ENCODE measurements around the gene RPL23.

RPL23 gene

DNA sequence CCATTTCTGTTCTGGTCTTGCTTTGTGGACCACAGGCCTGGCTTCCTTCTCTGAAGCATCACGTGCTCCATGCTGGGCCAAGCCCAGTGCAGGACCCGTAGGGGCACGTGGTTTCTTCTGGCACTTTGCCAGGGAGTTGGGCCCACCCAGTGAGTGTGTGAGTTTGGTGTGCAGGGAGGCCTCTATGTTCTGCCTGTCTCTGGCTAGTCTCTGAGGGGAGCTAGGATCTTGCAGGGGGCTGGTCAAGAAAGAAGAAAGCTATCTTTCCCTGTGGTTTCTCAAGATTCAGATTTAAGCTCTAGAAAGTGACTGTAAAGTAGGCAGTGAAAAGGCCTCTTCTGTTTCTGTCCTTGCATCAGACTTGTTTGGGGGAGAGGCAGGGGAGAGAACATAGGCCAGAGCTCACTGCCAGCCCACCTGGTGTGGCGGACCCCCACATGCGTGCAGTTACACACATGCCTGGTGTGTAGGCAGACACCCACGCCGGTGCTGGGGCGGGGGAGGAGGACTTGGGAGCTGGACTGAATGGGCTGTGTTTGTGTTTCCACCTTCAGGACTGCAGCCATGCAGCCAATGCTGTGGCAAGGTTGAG, 28.2 kb upstream of the RPL23 start:
- CTCF ChIA-PET = interaction anchor here (0.7 to 2.4 kb wide), 3 partner anchors 9 to 21 kb away, joined by 3 to 11 read pairs (median 4); no protein-coding TSS in a partner anchor
- POLR2A ChIA-PET = no interaction called here
- TF ChIP-seq, protein P1, sequence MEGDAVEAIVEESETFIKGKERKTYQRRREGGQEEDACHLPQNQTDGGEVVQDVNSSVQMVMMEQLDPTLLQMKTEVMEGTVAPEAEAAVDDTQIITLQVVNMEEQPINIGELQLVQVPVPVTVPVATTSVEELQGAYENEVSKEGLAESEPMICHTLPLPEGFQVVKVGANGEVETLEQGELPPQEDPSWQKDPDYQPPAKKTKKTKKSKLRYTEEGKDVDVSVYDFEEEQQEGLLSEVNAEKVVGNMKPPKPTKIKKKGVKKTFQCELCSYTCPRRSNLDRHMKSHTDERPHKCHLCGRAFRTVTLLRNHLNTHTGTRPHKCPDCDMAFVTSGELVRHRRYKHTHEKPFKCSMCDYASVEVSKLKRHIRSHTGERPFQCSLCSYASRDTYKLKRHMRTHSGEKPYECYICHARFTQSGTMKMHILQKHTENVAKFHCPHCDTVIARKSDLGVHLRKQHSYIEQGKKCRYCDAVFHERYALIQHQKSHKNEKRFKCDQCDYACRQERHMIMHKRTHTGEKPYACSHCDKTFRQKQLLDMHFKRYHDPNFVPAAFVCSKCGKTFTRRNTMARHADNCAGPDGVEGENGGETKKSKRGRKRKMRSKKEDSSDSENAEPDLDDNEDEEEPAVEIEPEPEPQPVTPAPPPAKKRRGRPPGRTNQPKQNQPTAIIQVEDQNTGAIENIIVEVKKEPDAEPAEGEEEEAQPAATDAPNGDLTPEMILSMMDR (IDR thresholded peaks at IDR 0.05; ENCODE audit: control extremely low read depth, extremely low read depth, low read depth, missing control alignments) = no peak
- DNase-seq (ENCODE audit: extremely low spot score) = no peak

DNA sequence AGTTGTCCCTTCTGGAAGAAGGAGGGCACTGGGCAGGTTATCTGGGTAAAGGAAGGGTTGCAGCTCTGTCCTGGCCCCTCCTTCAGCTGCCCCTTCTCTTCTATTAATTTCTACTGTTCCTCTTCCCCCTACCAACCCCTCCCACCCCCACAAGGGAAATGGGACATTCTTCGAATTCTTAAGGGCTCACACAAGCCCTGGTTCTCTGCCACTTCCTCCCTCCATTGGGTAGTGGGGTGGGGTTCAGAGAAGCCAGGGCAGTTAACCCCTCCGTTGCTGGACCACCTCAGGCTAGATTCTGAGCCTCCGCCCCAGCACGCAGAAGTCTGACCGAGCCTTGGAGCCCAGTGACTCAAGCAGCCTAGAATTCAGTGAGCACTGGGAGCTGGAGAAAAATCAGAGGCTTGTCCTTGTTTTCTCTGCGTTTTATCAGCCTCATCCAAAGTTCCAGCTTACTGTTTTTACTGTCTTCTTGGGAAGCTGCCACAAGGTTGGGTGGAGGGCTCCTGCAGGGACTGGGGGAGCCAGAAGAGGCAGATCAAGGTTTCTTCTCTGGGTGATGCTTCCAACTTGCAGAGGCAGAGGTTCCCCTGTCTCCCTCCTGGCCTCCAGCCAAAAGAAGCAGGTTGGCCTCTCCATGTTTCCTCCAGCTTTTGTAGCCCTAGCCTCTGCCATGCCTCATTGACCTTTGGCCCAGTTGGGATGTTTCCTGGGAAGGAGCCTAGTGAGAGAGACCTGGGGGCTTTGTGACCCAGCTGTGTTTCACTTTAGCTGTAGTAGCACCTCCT, 26.6 kb upstream of the RPL23 start:
- TF ChIP-seq, protein P1 (IDR thresholded peaks at IDR 0.05; ENCODE audit: control extremely low read depth, extremely low read depth, low read depth, missing control alignments) = no peak
- CTCF ChIA-PET = interaction anchor here (1.2 to 1.6 kb wide), 2 partner anchors 11 to 18 kb away, joined by 3 read pairs; no protein-coding TSS in a partner anchor
- POLR2A ChIA-PET = interaction anchor here (0.5 kb wide), 1 partner anchor 589 kb away, joined by 3 read pairs; no protein-coding TSS in a partner anchor
- no peak for DNase-seq (ENCODE audit: extremely low spot score)

DNA sequence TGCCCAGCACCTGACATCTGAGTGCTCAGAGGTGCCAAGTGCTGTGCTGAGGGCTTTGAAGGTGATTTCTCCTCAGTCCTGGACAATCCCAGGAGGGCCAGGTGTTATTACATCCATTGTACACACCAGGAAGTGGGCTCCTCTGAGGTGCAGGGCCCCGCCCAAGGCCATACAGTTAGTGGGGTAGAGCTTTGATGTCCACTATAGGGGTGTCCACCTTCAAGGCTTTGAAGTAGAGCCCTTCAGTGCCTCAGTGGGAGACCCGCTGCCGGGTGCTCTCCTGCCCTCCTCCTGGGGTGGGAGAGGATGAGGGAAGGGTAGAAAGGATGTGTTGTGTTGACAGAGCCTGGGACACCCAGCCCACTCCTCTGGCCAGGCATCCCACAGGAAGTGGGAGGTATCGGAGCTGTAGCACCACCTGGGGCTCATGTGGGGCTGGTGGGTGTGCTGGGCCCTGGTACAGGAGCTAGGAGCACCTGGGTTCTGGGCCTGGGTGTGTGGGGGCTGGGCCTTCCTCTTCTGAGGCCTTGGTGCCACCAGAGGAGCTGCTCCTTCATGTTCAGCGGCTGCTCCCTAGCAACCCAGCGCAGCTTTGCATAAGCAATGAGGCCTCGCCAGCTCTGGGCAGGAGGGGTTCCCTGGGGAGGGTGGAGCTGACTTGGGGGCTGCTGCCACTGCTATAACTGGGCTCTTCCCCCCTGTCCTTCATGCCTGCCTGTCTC, 23.8 kb upstream of the RPL23 start:
- TF ChIP-seq, protein P1 (IDR thresholded peaks at IDR 0.05; ENCODE audit: control extremely low read depth, extremely low read depth, low read depth, missing control alignments) = no peak
- ChIA-PET CTCF (no interaction called here), POLR2A (interaction anchor here (0.6 kb wide), 1 partner anchor 588 kb away, joined by 3 read pairs; no protein-coding TSS in a partner anchor)
- DNase-seq (ENCODE audit: extremely low spot score) = no peak

DNA sequence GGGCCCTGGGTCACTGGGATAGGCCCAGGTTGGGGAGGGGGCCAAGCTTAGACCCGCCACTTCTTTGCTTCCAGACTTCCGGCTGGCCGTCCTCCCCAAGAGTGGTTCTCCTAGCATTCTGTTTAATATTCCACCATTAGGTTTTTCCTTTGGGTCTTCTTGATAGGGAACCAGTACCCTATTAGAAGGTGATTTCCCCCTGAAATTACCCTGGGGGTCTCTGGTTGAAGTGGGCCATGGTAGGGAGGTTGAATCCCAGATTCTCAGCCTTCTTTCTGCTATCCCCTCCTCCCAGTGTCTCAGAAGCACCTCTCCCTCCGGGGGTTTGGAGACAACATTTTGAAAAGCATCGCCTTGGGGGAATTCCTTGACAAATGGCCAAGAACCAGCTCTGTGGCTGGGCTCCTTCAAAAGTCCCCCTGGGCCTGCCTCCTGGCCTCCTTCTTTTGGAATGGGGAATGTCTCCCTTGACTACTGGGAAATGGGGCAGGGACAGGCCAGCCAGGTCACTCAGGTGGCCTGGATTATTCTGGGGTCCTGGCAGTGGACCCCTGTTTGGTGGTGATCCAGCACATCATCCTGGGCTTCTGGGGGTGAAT, 22.1 kb upstream of the RPL23 start:
- POLR2A ChIA-PET = interaction anchor here (0.6 kb wide), 1 partner anchor 12 kb away, joined by 3 read pairs; no protein-coding TSS in a partner anchor
- TF ChIP-seq, protein P1 (IDR thresholded peaks at IDR 0.05; ENCODE audit: control extremely low read depth, extremely low read depth, low read depth, missing control alignments) = no peak
- CTCF ChIA-PET = interaction anchor here (1.2 kb wide), 1 partner anchor 278 kb away, joined by 3 read pairs; no protein-coding TSS in a partner anchor
- DNase-seq (ENCODE audit: extremely low spot score) = no peak

DNA sequence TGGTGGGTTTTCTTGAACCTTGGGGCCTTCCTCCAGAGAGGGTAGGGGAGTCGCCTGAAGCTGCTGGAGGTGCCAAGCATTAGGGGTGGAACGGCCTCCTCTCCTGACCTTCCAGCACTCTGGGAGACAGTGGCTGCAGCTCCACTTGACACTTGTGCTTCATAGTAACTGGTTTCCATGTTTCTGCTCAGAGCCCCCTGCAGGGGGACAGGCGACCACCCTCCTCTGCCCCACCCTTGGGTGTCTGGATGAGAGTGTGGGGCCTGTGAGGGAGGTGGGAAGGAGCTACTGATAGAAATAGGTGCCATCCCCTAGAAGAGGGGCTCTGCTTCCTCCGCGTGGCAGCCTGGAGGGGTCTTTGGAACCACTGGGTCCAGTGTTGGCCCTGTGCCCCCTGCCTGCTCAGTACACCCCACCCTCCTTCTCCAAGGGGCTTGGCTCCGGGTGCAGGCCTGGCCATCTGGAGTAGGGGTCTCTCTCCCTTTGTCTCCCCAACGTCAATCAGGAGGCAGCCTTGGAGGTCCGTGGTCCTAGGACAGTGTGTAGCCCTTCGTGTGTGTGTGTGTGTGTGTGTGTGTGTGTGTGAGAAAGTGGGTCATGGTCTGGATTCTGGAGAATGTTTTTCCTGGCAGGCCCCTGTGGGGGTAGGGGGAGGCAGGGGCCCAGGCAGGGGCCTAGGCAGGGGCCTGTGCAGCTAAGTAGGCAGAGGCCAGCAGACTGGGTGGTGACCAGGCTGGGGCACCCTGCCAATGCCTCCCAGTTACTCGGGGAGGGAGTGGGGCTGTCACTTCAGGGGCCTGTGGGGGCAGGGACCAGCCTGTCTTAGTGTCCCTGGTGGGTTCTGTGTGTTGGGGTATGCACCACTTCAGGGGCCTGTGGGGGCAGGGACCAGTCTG, 21.2 kb upstream of the RPL23 start:
- no peak for DNase-seq (ENCODE audit: extremely low spot score)
- ChIA-PET CTCF (interaction anchor here (1.2 to 1.3 kb wide), 2 partner anchors 19 to 279 kb away, joined by 3 to 4 read pairs; no protein-coding TSS in a partner anchor), POLR2A (interaction anchor here (0.6 kb wide), 1 partner anchor 13 kb away, joined by 3 read pairs; no protein-coding TSS in a partner anchor)
- TF ChIP-seq, protein P1 (IDR thresholded peaks at IDR 0.05; ENCODE audit: control extremely low read depth, extremely low read depth, low read depth, missing control alignments) = no peak
